Neuronal stem cell (in vitro differentiated cells): ENCODE measurements around the gene NPY1R.

ENCODE experiments used
- DNase-seq: peaks from one replicate; pipeline ENCODE4 v3.0.0-alpha.2; 2013; ENCODE audit warnings: low spot score
- H2AFZ ChIP-seq: one replicate; pipeline ENCODE4 v1.6.1; 2013; ENCODE audit warnings: mild to moderate bottlenecking, low read length, inconsistent platforms
- H2AK5ac ChIP-seq: 2 replicates; pipeline ENCODE4 v1.6.1; 2013; ENCODE audit warnings: low read depth, mild to moderate bottlenecking, inconsistent platforms, low read length, moderate library complexity, mixed read lengths
- H2BK120ac ChIP-seq: 2 replicates; pipeline ENCODE4 v1.6.1; 2013; ENCODE audit warnings: low read depth, mild to moderate bottlenecking, inconsistent platforms, low read length, moderate library complexity, mixed read lengths
- H2BK12ac ChIP-seq: one replicate; pipeline ENCODE4 v1.6.1; 2013; ENCODE audit warnings: low read length, inconsistent platforms
- H2BK15ac ChIP-seq: 2 replicates; pipeline ENCODE4 v1.6.1; 2013; ENCODE audit warnings: mild to moderate bottlenecking, low read length, inconsistent platforms, mixed read lengths
- H2BK5ac ChIP-seq: one replicate; pipeline ENCODE4 v1.6.1; 2013; ENCODE audit warnings: inconsistent platforms, mild to moderate bottlenecking, low read length, moderate library complexity
- H3K14ac ChIP-seq: one replicate; pipeline ENCODE4 v1.6.1; 2013; ENCODE audit warnings: low read length, inconsistent platforms
- H3K18ac ChIP-seq: 2 replicates; pipeline ENCODE4 v1.6.1; 2013; ENCODE audit warnings: low read length, inconsistent platforms
- H3K23ac ChIP-seq: 2 replicates; pipeline ENCODE4 v1.6.1; 2013; ENCODE audit warnings: low read depth, mild to moderate bottlenecking, mixed read lengths, low read length, inconsistent platforms; ENCODE audit not compliant: poor library complexity
- H3K27ac ChIP-seq: replicated peaks from 3 replicates; pipeline ENCODE4 v1.5.1; 2013; ENCODE audit warnings: low read length, inconsistent platforms
- H3K27me3 ChIP-seq, 3 experiments: 2 replicates each; pipeline ENCODE4 v1.6.1; 2013; ENCODE audit warnings: low read length in 3 of 3, mild to moderate bottlenecking in 2 of 3, inconsistent platforms in 1 of 3, low read depth in 1 of 3, mixed read lengths in 1 of 3, moderate library complexity in 1 of 3; ENCODE audit not compliant: control insufficient read depth in 3 of 3, insufficient read depth in 3 of 3
- H3K36me3 ChIP-seq, 2 donors: replicated peaks in 1 of 2; 2 replicates each; pipeline ENCODE4 v1.6.1; 2013; ENCODE audit warnings: low read length in 2 of 2; ENCODE audit not compliant: control insufficient read depth in 2 of 2, insufficient read depth in 2 of 2
- H3K4ac ChIP-seq: 2 replicates; pipeline ENCODE4 v1.6.1; 2013; ENCODE audit warnings: inconsistent platforms, mild to moderate bottlenecking, low read length, moderate library complexity
- H3K4me1 ChIP-seq, 2 donors: 1 replicate in 1 of 2; 2 replicates in 1 of 2; pipeline ENCODE4 v1.6.1; 2013; ENCODE audit warnings: low read length in 2 of 2, low read depth in 1 of 2; ENCODE audit not compliant: control insufficient read depth in 2 of 2, insufficient read depth in 1 of 2
- H3K4me2 ChIP-seq: one replicate; pipeline ENCODE4 v1.6.1; 2013; ENCODE audit warnings: mild to moderate bottlenecking, low read length, inconsistent platforms; ENCODE audit not compliant: insufficient read depth, poor library complexity, severe bottlenecking
- H3K4me3 ChIP-seq, 2 donors: 2 replicates each; pipeline ENCODE4 v1.5.1; 2013; ENCODE audit warnings: low read length in 2 of 2, mild to moderate bottlenecking in 2 of 2, inconsistent platforms in 1 of 2, moderate library complexity in 1 of 2
- H3K79me1 ChIP-seq: one replicate; pipeline ENCODE4 v1.6.1; 2013; ENCODE audit warnings: low read depth, mild to moderate bottlenecking, inconsistent platforms, low read length, moderate library complexity
- H3K9ac ChIP-seq: one replicate; pipeline ENCODE4 v1.6.1; 2013; ENCODE audit warnings: mild to moderate bottlenecking, low read depth, low read length, inconsistent platforms; ENCODE audit not compliant: poor library complexity
- H3K9me3 ChIP-seq, 2 donors: replicated peaks in 1 of 2; 2 replicates each; pipeline versions ENCODE3 to v1.6.1; 2013; ENCODE audit warnings: low read length in 2 of 2, mild to moderate bottlenecking in 2 of 2, inconsistent platforms in 1 of 2, low read depth in 1 of 2, mixed read lengths in 1 of 2, moderate library complexity in 1 of 2; ENCODE audit not compliant: control insufficient read depth in 2 of 2, insufficient read depth in 1 of 2
- H4K8ac ChIP-seq: one replicate; pipeline ENCODE4 v1.6.1; 2013; ENCODE audit warnings: low read depth, mild to moderate bottlenecking, inconsistent platforms, low read length, moderate library complexity
- H4K91ac ChIP-seq: one replicate; pipeline ENCODE4 v1.6.1; 2013; ENCODE audit warnings: low read length, low read depth, mild to moderate bottlenecking, inconsistent platforms; ENCODE audit not compliant: poor library complexity
- WGBS, 2 donors: extraction: QIAGEN DNeasy Blood & Tissue Kit; methylation state at CpG; one replicate each; pipeline ENCODE4 v1.1.7; 2013; ENCODE audit warnings: missing lambda C conversion rate in 2 of 2, mixed read lengths in 1 of 2; ENCODE audit not compliant: insufficient read length in 2 of 2, insufficient replicate concordance in 1 of 2; ENCODE audit errors: extremely low coverage in 2 of 2; 5-methylcytosine and 5-hydroxymethylcytosine counted together

Gene NPY1R

GRCh38 chr4:163367651-163368050, 35.3 kb upstream of the NPY1R start:
- Histone ChIP-seq H4K91ac (no peak overlapping the region), H3K23ac (no peak overlapping the region), H2AFZ (no peak overlapping the region), H3K18ac (no peak overlapping the region), H2AK5ac (no peak overlapping the region), H3K27me3 (no peaks in the 10 kb centered on the region), H3K4ac (no peak overlapping the region), H2BK12ac (no peak overlapping the region), H3K4me1 (no peaks in the 10 kb centered on the region), H3K4me3 (no peak overlapping the region), H4K8ac (no peak overlapping the region), H3K36me3 (no peaks in the 10 kb centered on the region), H2BK15ac (no peak overlapping the region), H3K9ac (no peak overlapping the region), H3K4me2 (no peak overlapping the region), H3K79me1 (no peaks in the 10 kb centered on the region), H2BK120ac (no peak overlapping the region), H3K27ac (no peak overlapping the region), H3K14ac (no peak overlapping the region), H3K9me3 (no peaks in the 10 kb centered on the region), H2BK5ac (no peak overlapping the region)
- no peak for DNase-seq
- no CpG with 5 or more reads among the region's 3 CpGs for WGBS, 2 donors

GRCh38 chr4:163356104-163356503, 23.7 kb upstream of the NPY1R start:
- H3K9ac ChIP-seq, result no peak overlapping the region
- no peak overlapping the region for H2BK120ac ChIP-seq
- no peak overlapping the region for H3K4ac ChIP-seq
- H4K91ac ChIP-seq, result no peak overlapping the region
- H2BK5ac ChIP-seq, result no peak overlapping the region
- H3K9me3 ChIP-seq, result no peaks in the 10 kb centered on the region
- H3K18ac ChIP-seq, result no peak overlapping the region
- no peak overlapping the region for H2AK5ac ChIP-seq
- no peaks in the 10 kb centered on the region for H3K4me1 ChIP-seq
- H4K8ac ChIP-seq, result no peak overlapping the region
- H3K27me3 ChIP-seq, result no peaks in the 10 kb centered on the region
- no peaks in the 10 kb centered on the region for H3K36me3 ChIP-seq
- no peak overlapping the region for H3K23ac ChIP-seq
- H3K4me3 ChIP-seq, result no peak overlapping the region
- H3K14ac ChIP-seq, result no peak overlapping the region
- WGBS, 2 donors, result no CpG with 5 or more reads among the region's 1 CpG
- no peak overlapping the region for H3K27ac ChIP-seq
- DNase-seq, result no peak
- no peak overlapping the region for H2BK12ac ChIP-seq
- no peak overlapping the region for H2BK15ac ChIP-seq
- no peak overlapping the region for H3K4me2 ChIP-seq
- no peak overlapping the region for H2AFZ ChIP-seq
- H3K79me1 ChIP-seq, result no peaks in the 10 kb centered on the region

DNA sequence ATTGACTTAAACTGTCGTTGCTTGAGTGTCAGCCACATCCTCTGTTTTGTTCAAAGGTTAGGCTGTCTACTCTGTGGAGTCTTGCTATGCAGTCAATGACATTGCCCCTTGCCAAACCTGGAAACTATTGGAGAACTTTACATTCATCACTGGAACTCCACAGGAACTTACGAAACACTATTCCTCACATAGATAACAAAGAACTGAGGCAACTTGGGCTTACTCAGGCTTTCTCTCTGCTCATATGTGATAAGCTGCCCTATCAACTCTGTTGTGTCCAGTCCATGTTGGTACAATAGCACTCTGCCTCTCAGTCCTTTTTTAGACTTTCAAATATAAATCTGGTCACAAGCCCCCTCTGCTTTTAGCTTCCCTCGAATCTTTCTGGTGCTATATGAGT, 20.7 kb upstream of the NPY1R start:
- Histone ChIP-seq H3K4me1 (no peaks in the 10 kb centered on the region), H3K9ac (no peak overlapping the region), H3K14ac (no peak overlapping the region), H3K4ac (no peak overlapping the region), H2AK5ac (no peak overlapping the region), H2BK15ac (no peak overlapping the region), H3K4me2 (no peak overlapping the region), H3K79me1 (no peaks in the 10 kb centered on the region), H3K23ac (no peak overlapping the region), H2BK120ac (no peak overlapping the region), H2BK5ac (no peak overlapping the region), H4K8ac (no peak overlapping the region), H3K4me3 (no peak overlapping the region), H4K91ac (no peak overlapping the region), H3K27ac (no peak overlapping the region), H3K9me3 (no peaks in the 10 kb centered on the region), H2BK12ac (no peak overlapping the region), H3K36me3 (no peaks in the 10 kb centered on the region), H2AFZ (peak overlapping the region; percentile 16), H3K18ac (no peak overlapping the region), H3K27me3 (no peaks in the 10 kb centered on the region)
- DNase-seq, result no peak
- no CpG with 5 or more reads among the region's 3 CpGs for WGBS, 2 donors

- no peak overlapping the region for H2AK5ac ChIP-seq
- no peaks in the 10 kb centered on the region for H3K9me3 ChIP-seq
- no peak overlapping the region for H3K27ac ChIP-seq
- no peaks in the 10 kb centered on the region for H3K79me1 ChIP-seq
- no peak overlapping the region for H4K8ac ChIP-seq
- H2BK15ac ChIP-seq, result no peak overlapping the region
- no peaks in the 10 kb centered on the region for H3K4me1 ChIP-seq
- H2BK12ac ChIP-seq, result no peak overlapping the region
- H3K27me3 ChIP-seq, result peaks cover 0 to 17% (median 0%) of the 10 kb centered on the region in 3 experiments
- H3K14ac ChIP-seq, result no peak overlapping the region
- no peak overlapping the region for H3K18ac ChIP-seq
- no peaks in the 10 kb centered on the region for H3K36me3 ChIP-seq
- H4K91ac ChIP-seq, result no peak overlapping the region
- no peak for DNase-seq
- H2BK120ac ChIP-seq, result no peak overlapping the region
- H3K4me3 ChIP-seq, result no peak overlapping the region
- no peak overlapping the region for H3K9ac ChIP-seq
- no peak overlapping the region for H3K4ac ChIP-seq
- H2BK5ac ChIP-seq, result no peak overlapping the region
- no peak overlapping the region for H3K4me2 ChIP-seq
- H3K23ac ChIP-seq, result no peak overlapping the region
- H2AFZ ChIP-seq, result no peak overlapping the region
Observed at GRCh38 chr4:163350672-163351071, 18.3 kb upstream of the NPY1R start.
